SK-N-SH (cell line): ENCODE data around the gene COL5A1. TPM values are rescaled to one million over a fixed set of nuclear protein-coding genes. Genes with fewer than 3 reads are reported as not detected.

Experiments used
- CTCF ChIA-PET: fragments of 300-600, 350-600 bp; formaldehyde crosslinking; extraction: SDS; loops from one replicate; lab custom pipeline; 2021; lab: Yijun Ruan, JAX
- POLR2A ChIA-PET: fragments of 350-600 bp; sonication (Branson Sonifier 250); formaldehyde crosslinking; extraction: SDS; loops from one replicate; lab custom pipeline; 2020; ENCODE audit warnings: antibody characterized with exemption, inconsistent platforms; lab: Yijun Ruan, JAX
- DNase-seq: peaks from one replicate; pipeline ENCODE4 v3.0.0; 2012
- H2AFZ ChIP-seq: fragments of 200-600 bp; sonication (generic); 2 replicates; pipeline ENCODE4 v1.8.1; 2016; ENCODE audit warnings: antibody characterized with exemption, mild to moderate bottlenecking, low read depth
- H3F3A ChIP-seq: fragments of 200-600 bp; sonication (generic); replicated peaks from 2 replicates; pipeline ENCODE3; 2016; ENCODE audit warnings: antibody characterized with exemption, mild to moderate bottlenecking; ENCODE audit not compliant: insufficient read depth
- H3K27ac ChIP-seq, 2 experiments: fragments of 200-500 bp in 1 of 2; fragments of 200-600 bp in 1 of 2; sonication (Bioruptor generic) in 1 of 2; sonication (generic), shearing (Covaris generic) in 1 of 2; 2 replicates each; pipeline versions ENCODE4 v1.5.1 to v1.6.1; 2014 to 2016; ENCODE audit warnings: low read depth in 2 of 2, inconsistent platforms in 1 of 2, low read length in 1 of 2, mild to moderate bottlenecking in 1 of 2, mixed read lengths in 1 of 2
- H3K27me3 ChIP-seq: fragments of 200-600 bp; sonication (generic), shearing (Covaris generic); 2 replicates; pipeline ENCODE4 v1.6.1; 2016; ENCODE audit warnings: mixed run types; ENCODE audit not compliant: insufficient read depth
- H3K36me3 ChIP-seq, 2 experiments: fragments of 200-500 bp in 1 of 2; fragments of 200-600 bp in 1 of 2; sonication (Bioruptor generic) in 1 of 2; sonication (generic) in 1 of 2; replicated peaks in 1 of 2; 2 replicates each; pipeline versions ENCODE3 to v1.5.1; 2014 to 2016; ENCODE audit warnings: low read length in 1 of 2, mild to moderate bottlenecking in 1 of 2; ENCODE audit not compliant: insufficient read depth in 2 of 2, control insufficient read depth in 1 of 2
- H3K4me1 ChIP-seq, 2 experiments: fragments of 200-500 bp in 1 of 2; fragments of 200-600 bp in 1 of 2; sonication (Bioruptor generic) in 1 of 2; sonication (generic), shearing (Covaris generic) in 1 of 2; 2 replicates each; pipeline versions ENCODE4 v1.5.1 to v1.6.1; 2014 to 2016; ENCODE audit warnings: low read depth in 1 of 2, low read length in 1 of 2, mixed run types in 1 of 2; ENCODE audit not compliant: insufficient read depth in 2 of 2, control insufficient read depth in 1 of 2
- H3K4me2 ChIP-seq: fragments of 200-600 bp; sonication (generic), shearing (Covaris generic); 2 replicates; pipeline ENCODE4 v1.6.1; 2017; ENCODE audit warnings: mixed run types
- H3K4me3 ChIP-seq, 2 experiments: fragments of 200-500 bp in 1 of 2; fragments of 200-600 bp in 1 of 2; sonication (Bioruptor generic) in 1 of 2; sonication (generic), shearing (Covaris generic) in 1 of 2; 2 replicates each; pipeline versions ENCODE4 v1.5.1 to v1.8.1; 2014 to 2016; ENCODE audit warnings: low read depth in 2 of 2, inconsistent platforms in 1 of 2, low read length in 1 of 2, mild to moderate bottlenecking in 1 of 2, mixed read lengths in 1 of 2, moderate library complexity in 1 of 2
- H3K79me2 ChIP-seq: fragments of 200-600 bp; sonication (generic); 2 replicates; pipeline ENCODE4 v1.8.1; 2017; ENCODE audit warnings: mild to moderate bottlenecking; ENCODE audit not compliant: insufficient read depth
- H3K9ac ChIP-seq: fragments of 200-600 bp; sonication (generic); 2 replicates; pipeline ENCODE4 v1.6.1; 2017; ENCODE audit warnings: mixed run types
- H3K9me2 ChIP-seq: fragments of 200-600 bp; sonication (generic); 2 replicates; pipeline ENCODE4 v1.6.1; 2017; ENCODE audit warnings: mixed run types
- H3K9me3 ChIP-seq: fragments of 200-600 bp; sonication (generic); 2 replicates; pipeline ENCODE4 v1.6.1; 2017; ENCODE audit warnings: mixed run types, mild to moderate bottlenecking, moderate library complexity
- H4K20me1 ChIP-seq: fragments of 200-600 bp; sonication (generic); 2 replicates; pipeline ENCODE4 v1.6.1; 2017; ENCODE audit warnings: mild to moderate bottlenecking, mixed run types; ENCODE audit not compliant: insufficient read depth
- CHD2 ChIP-seq: fragments of 150-350 bp; IDR thresholded peaks from 2 replicates; pipeline ENCODE4 v1.6.1; 2018; ENCODE audit warnings: low read length; ENCODE audit not compliant: partially characterized antibody
- CTCF ChIP-seq: fragments of 200-600 bp; sonication (generic); IDR thresholded peaks from 2 replicates; pipeline ENCODE4 v1.6.1; 2017; ENCODE audit warnings: antibody characterized with exemption, mild to moderate bottlenecking, moderate library complexity
- ELF1 ChIP-seq: IDR thresholded peaks from 2 replicates; pipeline ENCODE4 v1.4.0; 2012
- FOSL2 ChIP-seq: IDR thresholded peaks from 2 replicates; pipeline ENCODE4 v1.4.0; 2012; ENCODE audit warnings: low read depth, mild to moderate bottlenecking, moderate library complexity, borderline replicate concordance
- FOXJ3 ChIP-seq: sonication (generic); formaldehyde crosslinking; IDR thresholded peaks from 2 replicates; pipeline ENCODE4 v1.5.1; 2020; ENCODE audit warnings: mild to moderate bottlenecking, missing genetic modification reagents
- FOXM1 ChIP-seq: IDR thresholded peaks from 2 replicates; pipeline ENCODE4 v1.4.0; 2012; ENCODE audit warnings: low read depth, mild to moderate bottlenecking
- GATA2 ChIP-seq: sonication (generic); formaldehyde crosslinking; IDR thresholded peaks from 2 replicates; pipeline ENCODE4 v1.5.0; 2020; ENCODE audit warnings: mild to moderate bottlenecking, missing genetic modification reagents
- IRF3 ChIP-seq: fragments of 150-350 bp; IDR thresholded peaks from 2 replicates; pipeline ENCODE4 v1.6.1; 2016; ENCODE audit warnings: mild to moderate bottlenecking, low read depth, low read length
- JUND ChIP-seq: IDR thresholded peaks from 2 replicates; pipeline ENCODE4 v1.4.0; 2012
- NFIC ChIP-seq: IDR thresholded peaks from 2 replicates; pipeline ENCODE4 v1.4.0; 2012; ENCODE audit warnings: borderline replicate concordance
- NRF1 ChIP-seq: IDR thresholded peaks from 2 replicates; pipeline ENCODE4 v1.6.1; 2012; ENCODE audit warnings: low read depth, mild to moderate bottlenecking, low read length
- REST ChIP-seq: IDR thresholded peaks from 2 replicates; pipeline ENCODE4 v1.6.1; 2012; ENCODE audit warnings: mild to moderate bottlenecking, low read depth, low read length, moderate library complexity
- SIN3A ChIP-seq: IDR thresholded peaks from 2 replicates; pipeline ENCODE4 v1.6.1; 2012; ENCODE audit warnings: low read depth, mild to moderate bottlenecking, low read length, moderate library complexity, borderline replicate concordance
- SMC3 ChIP-seq: IDR thresholded peaks from 2 replicates; pipeline ENCODE4 v1.6.1; 2012; ENCODE audit warnings: low read depth, low read length, improper control_type of control experiment
- TAF1 ChIP-seq: IDR thresholded peaks from 2 replicates; pipeline ENCODE4 v1.6.1; 2012; ENCODE audit warnings: low read depth, mild to moderate bottlenecking, low read length, moderate library complexity, borderline replicate concordance
- TEAD4 ChIP-seq: IDR thresholded peaks from 2 replicates; pipeline ENCODE4 v1.4.0; 2012; ENCODE audit warnings: mild to moderate bottlenecking, borderline replicate concordance; ENCODE audit not compliant: insufficient read depth
- YY1 ChIP-seq: IDR thresholded peaks from 2 replicates; pipeline ENCODE4 v1.4.0; 2012; ENCODE audit warnings: low read depth, mild to moderate bottlenecking
- WGBS: methylation state at CpG from one replicate; pipeline ENCODE4 v1.1.6; 2017; ENCODE audit warnings: low lambda C conversion rate; 5-methylcytosine and 5-hydroxymethylcytosine counted together
- polyA plus RNA-seq, 3 experiments: library from polyadenylated mRNA; depleted of rRNA; stranded (reverse); fragments of >200 nt; gene quantifications; 2 replicates each; pipeline ENCODE4 v1.2.3, GENCODE V29; 2012
- TF ChIP-seq, protein P1 (sequence below): IDR thresholded peaks from 2 replicates; pipeline ENCODE4 v1.4.0; 2012; ENCODE audit warnings: low read depth

COL5A1 gene
- polyA plus RNA-seq, 1 of the 3 experiments (the other 2 are of a cell fraction) = 73.8 TPM

- TF ChIP-seq CTCF = no peak
- TF ChIP-seq IRF3 = no peak
- no peak for TF ChIP-seq SMC3
- TF ChIP-seq, protein P1, sequence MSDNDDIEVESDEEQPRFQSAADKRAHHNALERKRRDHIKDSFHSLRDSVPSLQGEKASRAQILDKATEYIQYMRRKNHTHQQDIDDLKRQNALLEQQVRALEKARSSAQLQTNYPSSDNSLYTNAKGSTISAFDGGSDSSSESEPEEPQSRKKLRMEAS = no peak
- TF ChIP-seq SIN3A = no peak
- no peak for TF ChIP-seq FOXM1
- TF ChIP-seq JUND = no peak
- no peak for TF ChIP-seq YY1
- TF ChIP-seq NFIC = no peak
- TF ChIP-seq TEAD4 = no peak
- no peak for TF ChIP-seq GATA2
- no peak for TF ChIP-seq NRF1
- no peak for TF ChIP-seq CHD2
- no peak for TF ChIP-seq FOSL2
- no peak for TF ChIP-seq FOXJ3
Observed at GRCh38 chr9:134663084-134663483, 21.5 kb downstream of the COL5A1 start (continued).

DNA sequence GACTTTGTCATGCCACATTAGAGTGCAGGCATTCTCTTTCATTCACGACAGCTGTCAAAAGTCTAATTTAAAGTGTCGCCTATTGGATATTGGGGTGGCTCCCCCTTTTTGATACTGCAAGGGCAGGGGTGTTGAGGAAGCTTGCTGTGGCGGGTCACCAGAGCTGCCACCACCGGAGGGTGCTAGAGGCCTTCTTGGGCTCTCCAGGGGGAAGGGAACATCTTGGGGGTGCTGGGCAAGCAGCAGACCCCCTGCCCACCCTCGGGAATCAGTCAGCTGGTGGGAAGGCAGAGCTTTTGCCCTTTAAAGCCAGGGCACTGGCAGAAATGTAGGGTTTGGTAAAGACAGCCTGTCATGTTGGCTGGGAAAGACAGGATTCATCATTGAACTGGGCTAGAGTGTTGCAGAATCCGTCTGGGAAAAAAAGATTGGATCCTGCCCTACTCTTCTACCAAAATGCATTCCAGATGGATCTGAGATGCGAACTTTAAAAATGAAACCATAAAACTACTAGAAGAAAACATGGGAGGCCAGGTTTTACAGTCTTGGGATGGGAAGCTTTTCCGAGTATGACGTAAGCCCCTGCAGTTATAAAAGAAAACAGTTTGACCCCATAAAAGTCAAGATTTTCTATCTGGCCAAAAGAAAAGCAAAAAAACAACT, 22.3 kb downstream of the COL5A1 start:
- no peaks in the 10 kb centered on the region for H3K9me3 ChIP-seq
- H3K27ac ChIP-seq = peak overlapping the region; percentile 92 to 97
- H3K9ac ChIP-seq = no peak overlapping the region
- DNase-seq = no peak
- no peak overlapping the region for H3K4me3 ChIP-seq
- POLR2A ChIA-PET = no interaction called here
- H3K36me3 ChIP-seq = peaks cover 2 to 39% of the 10 kb centered on the region in 2 experiments
- peaks cover 89% of the 10 kb centered on the region for H3K79me2 ChIP-seq
- H3F3A ChIP-seq = peaks cover 78% of the 10 kb centered on the region
- peaks cover 96% of the 10 kb centered on the region for H4K20me1 ChIP-seq
- no peaks in the 10 kb centered on the region for H3K27me3 ChIP-seq
- 93% methylated on average over 5 of the region's 9 CpGs for WGBS
- peaks cover 38 to 40% of the 10 kb centered on the region in 2 experiments for H3K4me1 ChIP-seq
- no peaks in the 10 kb centered on the region for H3K9me2 ChIP-seq
- peak overlapping the region; percentile 72; the same call in 1 of the 2 replicates for H3K4me2 ChIP-seq
- CTCF ChIA-PET = interaction anchor here (0.8 to 2.4 kb wide), 5 partner anchors 18 to 215 kb away, joined by 3 to 9 read pairs (median 4); no protein-coding TSS in a partner anchor
- TF ChIP-seq REST (no peak), ELF1 (no peak), TAF1 (no peak), YY1 (no peak), CTCF (peak; percentile 55), SIN3A (no peak), NFIC (no peak)
- TF ChIP-seq, protein P1 = no peak
- no peak overlapping the region for H2AFZ ChIP-seq
